HG02678 (cell line): ENCODE results near the gene TROAP.
A peak's percentile ranks its signal among the peaks of the same experiment; 100 is the strongest.
"Not testable (repeated sequence)": the region's sequence is repeated elsewhere in the genome, so short reads cannot be mapped to it uniquely, and the experiment has no call there.

Experiments used
- ATAC-seq: cut with Tn5 transposase; IDR thresholded peaks from one replicate; pipeline ENCODE4 v1.9.1; 2021; ENCODE audit warnings: mild to moderate bottlenecking, moderate library complexity; ENCODE audit not compliant: unreplicated experiment

Gene TROAP, protein sequence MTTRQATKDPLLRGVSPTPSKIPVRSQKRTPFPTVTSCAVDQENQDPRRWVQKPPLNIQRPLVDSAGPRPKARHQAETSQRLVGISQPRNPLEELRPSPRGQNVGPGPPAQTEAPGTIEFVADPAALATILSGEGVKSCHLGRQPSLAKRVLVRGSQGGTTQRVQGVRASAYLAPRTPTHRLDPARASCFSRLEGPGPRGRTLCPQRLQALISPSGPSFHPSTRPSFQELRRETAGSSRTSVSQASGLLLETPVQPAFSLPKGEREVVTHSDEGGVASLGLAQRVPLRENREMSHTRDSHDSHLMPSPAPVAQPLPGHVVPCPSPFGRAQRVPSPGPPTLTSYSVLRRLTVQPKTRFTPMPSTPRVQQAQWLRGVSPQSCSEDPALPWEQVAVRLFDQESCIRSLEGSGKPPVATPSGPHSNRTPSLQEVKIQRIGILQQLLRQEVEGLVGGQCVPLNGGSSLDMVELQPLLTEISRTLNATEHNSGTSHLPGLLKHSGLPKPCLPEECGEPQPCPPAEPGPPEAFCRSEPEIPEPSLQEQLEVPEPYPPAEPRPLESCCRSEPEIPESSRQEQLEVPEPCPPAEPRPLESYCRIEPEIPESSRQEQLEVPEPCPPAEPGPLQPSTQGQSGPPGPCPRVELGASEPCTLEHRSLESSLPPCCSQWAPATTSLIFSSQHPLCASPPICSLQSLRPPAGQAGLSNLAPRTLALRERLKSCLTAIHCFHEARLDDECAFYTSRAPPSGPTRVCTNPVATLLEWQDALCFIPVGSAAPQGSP

DNA sequence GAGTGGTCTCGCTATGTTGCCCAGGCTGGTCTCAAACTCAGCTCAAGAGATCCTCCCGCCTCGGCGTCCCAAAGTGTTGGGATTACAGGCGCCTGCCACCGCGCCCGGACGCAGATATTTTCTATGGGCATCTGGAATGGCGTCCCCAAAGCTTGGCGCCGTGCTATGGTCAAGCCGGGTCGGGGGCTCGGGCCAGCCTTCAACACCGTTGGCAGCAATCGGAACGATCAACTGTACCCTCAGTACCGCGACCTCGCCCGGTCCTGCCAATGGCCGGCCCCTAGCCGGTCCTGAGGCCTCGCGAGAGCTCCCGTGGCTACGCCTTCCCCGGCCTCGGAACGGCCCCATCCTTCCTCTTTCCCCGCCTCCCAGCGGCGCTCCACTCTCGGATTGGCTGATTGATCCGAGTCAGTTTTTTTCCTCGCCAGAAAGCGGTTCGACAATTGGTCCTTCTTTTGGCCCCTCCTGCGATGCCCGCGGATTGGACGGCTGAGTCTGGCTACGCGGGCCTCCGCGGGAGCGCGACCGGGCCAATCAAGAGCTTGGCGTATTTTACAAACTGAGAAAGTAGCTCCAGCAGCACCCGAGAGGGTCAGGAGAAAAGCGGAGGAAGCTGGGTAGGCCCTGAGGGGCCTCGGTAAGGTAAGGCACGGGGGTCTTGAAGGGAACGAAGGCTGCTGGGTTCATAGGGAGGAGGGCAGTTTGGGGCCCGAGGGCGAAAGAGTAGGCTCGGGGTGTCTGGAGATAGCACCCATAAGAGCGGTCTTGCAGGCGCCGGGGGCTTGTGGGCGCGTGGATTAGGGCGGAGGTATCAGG, at the start of gene TROAP:
TSS of gene TROAP (plus strand) at position 548 of the 816 bp plus-strand sequence. CDS start 354 bp downstream, outside the sequence.
- peak; percentile 98 for ATAC-seq

DNA sequence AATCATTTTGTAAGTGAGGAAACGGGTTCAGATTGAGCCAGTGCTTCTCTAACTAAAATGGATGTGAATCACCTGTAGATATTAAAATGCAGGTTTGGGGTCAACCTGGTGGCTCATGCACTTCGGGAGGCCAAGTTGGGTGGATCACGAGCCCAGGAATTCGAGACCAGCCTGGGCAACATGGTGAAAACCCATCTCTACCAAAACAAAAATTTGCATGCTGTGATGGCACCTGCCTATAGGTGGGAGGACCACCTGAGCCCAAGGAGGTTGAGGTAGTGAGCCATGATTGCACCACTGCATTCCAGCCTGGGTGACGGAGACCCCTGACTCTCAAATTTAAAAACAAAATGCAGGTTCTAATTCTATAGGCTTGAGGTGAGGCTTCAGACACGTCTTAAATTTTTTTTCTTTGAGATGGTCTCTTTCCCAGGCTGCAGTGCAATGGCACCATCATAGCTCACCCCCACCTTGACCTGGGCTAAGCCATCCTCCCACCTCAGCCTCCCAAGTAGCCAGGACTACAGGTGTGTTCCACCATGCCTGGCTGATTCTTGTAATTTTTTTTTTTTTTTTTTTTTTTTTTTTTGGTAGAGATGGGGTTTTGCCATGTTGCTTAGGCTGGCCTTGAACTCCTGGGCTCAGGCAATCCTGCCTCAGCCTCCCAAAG, 49.2 kb upstream of the TROAP start:
- ATAC-seq: no peak

GRCh38 chr12:49274396-49275069, 48.5 kb upstream of the TROAP start:
- ATAC-seq: no peak

GRCh38 chr12:49276304-49277290, 46.5 kb upstream of the TROAP start:
- ATAC-seq: no peak

DNA sequence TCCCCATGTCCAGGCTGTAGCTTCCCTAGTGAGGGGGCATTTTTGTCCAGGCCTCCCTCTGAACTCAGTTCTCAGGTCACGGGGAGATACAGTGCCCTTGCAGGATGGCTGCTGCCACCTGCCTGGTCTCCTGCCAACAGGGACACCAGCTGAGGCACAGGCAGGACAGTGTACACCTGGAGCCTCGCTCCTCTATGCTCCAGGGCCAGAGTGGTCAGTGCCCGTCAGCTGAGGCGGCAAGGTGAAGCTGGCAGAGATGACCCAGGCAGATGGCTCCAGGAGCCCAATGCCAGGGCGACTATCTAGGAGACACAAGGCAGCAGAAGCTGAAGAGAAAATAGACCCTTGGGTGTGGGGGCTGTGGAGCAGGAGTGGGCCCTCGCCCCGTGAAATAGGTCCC, 45.6 kb upstream of the TROAP start:
- ATAC-seq: no peak

DNA sequence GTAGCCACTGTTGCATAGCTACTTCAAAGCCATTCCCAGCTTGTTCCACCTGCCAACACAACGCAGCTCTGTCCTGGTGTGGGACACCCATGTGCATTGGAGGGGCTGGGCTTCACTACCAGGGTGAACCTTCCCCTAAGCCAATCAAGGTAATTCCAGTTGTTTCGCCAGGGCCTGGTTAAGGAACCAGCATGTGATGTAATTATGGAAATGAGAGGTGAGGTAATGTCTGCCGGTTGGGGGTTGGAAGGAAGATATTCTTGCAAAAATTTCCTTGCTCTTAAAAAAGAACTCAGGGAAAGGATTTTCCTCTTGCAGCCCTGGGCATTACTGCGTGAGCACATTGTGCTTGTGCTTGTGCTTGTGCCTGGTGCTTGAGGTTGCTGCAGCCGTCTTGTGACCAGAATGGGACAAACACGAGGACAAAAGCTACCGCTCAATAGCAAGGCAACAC, 43.3 kb upstream of the TROAP start:
- no peak for ATAC-seq

- ATAC-seq: not testable (repeated sequence)
These were observed 42.5 kb upstream of the TROAP start for GRCh38 chr12:49280545-49280944.

DNA sequence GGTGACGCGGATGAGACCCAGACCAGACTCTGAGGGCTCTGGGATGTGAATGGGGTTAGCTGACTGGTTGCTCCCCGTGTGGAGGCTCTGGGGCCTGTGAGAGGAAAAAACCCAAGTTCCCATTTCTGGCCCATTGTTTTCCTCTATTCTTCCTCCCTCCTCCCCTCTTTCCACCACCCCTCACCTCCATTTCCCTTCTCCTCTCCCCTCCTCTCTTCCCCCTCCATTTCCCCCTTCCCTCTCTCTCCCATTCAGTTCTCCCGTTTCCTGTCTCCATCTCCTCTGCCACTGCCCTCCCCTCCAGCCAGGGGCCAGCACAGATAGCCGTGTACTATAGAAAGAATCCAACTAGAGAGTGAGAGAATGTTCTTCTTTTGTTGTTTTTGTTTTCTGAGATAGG, 40.8 kb upstream of the TROAP start:
- ATAC-seq: no peak

- not testable (repeated sequence) for ATAC-seq
These were observed 40.2 kb upstream of the TROAP start for GRCh38 chr12:49282740-49283375.

DNA sequence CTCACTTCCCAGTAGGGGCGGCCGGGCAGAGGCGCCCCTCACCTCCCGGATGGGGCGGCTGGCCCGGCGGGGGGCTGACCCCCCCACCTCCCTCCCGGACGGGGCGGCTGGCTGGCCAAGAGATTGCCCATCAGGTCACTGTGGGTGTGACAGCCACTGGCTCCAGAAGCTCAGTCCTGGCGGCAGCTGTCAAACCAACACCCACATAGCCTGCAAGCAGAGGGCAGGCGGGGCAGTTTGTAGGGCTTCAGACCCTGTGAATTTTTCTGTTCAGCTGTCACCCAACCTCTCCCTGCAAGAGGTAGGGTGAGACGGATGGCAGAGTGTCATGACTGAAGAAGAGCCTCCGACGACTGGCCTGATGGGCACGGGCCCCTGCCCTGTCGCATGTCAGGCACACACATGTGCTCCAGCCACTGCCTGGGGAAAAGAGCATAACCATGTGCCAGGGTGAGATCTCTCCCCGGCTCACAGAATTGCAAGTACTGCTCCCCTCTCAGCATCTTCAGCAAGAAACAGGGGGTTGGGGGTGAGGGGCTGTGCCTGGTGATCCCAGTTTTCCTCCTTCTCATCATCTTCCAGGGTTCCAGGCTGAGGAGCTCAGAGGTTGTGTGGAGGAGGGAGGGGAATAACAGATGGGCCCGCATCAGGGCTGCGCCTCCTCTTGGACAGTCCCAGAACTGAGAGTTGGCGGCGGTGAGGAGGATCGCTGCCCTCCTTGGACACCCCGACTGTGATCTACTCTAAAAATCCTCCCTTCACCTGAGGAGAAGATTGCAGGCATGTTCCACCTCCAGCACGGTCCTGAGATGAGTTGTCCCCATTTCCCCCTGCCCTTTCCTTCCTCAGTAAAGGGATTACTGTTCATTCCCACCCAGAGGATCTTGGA, 39.3 kb upstream of the TROAP start:
- no peak for ATAC-seq

- no peak for ATAC-seq
These were observed 38.4 kb upstream of the TROAP start for GRCh38 chr12:49284672-49285071.

GRCh38 chr12:49287876-49288275, 35.2 kb upstream of the TROAP start:
- no peak for ATAC-seq

DNA sequence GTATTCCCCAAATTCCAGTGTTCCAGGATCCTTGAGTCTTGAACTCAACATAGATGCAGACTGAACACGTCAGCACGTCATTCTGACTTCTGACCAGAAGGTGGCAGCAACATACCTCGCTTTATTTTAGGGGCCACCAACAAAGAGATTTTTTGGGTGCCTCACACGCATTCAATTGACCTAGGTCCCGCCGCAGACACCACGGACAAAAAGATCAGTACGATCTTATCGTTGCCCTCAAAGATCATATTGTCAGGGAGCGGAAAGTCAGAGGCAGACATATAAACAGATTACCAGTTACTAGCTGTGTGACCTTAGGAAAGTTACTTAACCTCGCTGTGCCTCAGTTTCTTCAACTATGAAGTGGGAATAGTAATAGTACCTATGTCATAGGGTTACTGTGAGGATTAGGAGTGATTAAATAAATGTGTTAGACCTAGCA, 34.6 kb upstream of the TROAP start:
- no peak for ATAC-seq

GRCh38 chr12:49288922-49289555, 34.0 kb upstream of the TROAP start:
- ATAC-seq: no peak

DNA sequence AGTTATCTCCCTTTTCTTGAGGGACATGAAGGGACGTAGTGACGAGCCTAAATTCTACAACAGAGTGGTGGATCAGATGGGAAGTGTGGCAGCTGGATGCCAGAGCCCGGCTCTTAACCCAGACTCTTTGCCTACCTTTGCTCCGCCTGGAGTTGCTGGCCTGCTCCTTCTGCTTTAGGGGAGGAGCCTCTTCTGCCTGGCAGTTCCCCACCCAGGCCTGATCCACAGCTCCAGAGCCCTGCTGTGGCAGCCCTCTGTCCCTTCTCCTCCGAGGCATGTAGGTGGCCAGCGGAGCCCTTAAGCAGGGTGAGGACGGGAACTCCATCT, 30.4 kb upstream of the TROAP start:
- ATAC-seq: no peak

GRCh38 chr12:49293056-49293956, 29.7 kb upstream of the TROAP start:
- no peak for ATAC-seq
